Measurements from ENCODE around the gene CLIP2. TPM values are rescaled to one million over a fixed set of nuclear protein-coding genes. Genes with fewer than 3 reads are reported as not detected.

Gene CLIP2
- 21.6 and 22.5 TPM in 2 replicates for total RNA-seq (2021)
- long read RNA-seq, partial matches to known transcripts, result 3 of 11 reads
- long read RNA-seq, other reads (novel, unspliced or antisense), result 8 of 11 reads

DNA sequence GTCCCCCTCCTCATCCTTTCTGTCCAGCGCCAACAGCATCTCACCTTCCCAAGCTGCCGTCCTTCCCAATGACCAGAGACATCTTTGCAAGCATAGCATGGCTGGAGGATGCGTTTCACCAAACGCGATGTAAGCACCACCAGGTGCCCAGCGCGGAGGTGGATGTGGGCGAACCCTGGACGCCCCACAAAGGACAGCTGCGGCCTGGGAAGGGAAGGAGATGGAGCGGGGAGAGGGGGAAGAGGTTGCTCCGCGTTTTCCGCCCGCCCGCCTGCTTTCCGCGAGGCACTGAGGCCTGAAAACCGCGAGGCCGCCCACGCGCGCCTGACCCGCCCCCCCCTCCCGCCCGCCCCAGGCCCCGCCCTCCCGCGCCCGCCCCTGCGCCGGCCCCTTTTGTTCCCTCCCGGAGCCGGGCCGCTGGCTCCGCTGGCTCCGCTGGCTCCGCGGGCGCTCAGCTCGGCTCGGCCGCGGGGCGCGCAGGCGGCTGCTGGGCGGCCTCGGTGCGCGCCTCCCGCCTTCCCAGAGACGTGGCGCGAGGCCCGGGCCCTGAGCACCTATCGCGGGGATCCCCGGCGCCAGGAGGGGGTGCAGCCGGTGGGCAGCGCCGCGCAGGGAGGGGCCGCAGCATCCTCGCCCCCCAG, at the start of gene CLIP2:
Gene CLIP2, plus strand, starts transcription at position 390 of the 641 bp plus-strand sequence. CDS start 28,140 bp downstream, outside the sequence.
- Histone ChIP-seq H3K79me2 (ENCODE audit: insufficient read depth, low read length) (peaks cover 20% of the 10 kb centered on the region; the same call in 1 of the 2 replicates), H3K56ac (ENCODE audit: insufficient read length, low read depth, low read length) (no peak within 1 kb of the TSS), H3K18ac (ENCODE audit: insufficient read length, low read depth, low read length) (peak within 1 kb of the TSS; percentile 83), H3K9me3 (ENCODE audit: control insufficient read depth, low read depth, low read length) (no peaks in the 10 kb centered on the region), H3K23ac (ENCODE audit: insufficient read length, low read depth, low read length) (no peak within 1 kb of the TSS), H4K20me1 (ENCODE audit: control insufficient read depth, insufficient read depth, insufficient read length) (no peaks in the 10 kb centered on the region), H2BK120ac (ENCODE audit: low read depth, low read length, poor library complexity, severe bottlenecking) (no peak within 1 kb of the TSS), H2AFZ (ENCODE audit: low read length) (peak within 1 kb of the TSS; percentile 84), H3K4ac (ENCODE audit: low read depth, low read length) (no peak within 1 kb of the TSS), H3K27me3 (ENCODE audit: insufficient read depth, low read length) (no peaks in the 10 kb centered on the region), H3T11ph (ENCODE audit: low read length) (no peak within 1 kb of the TSS), H2BK20ac (ENCODE audit: low read depth, low read length, poor library complexity, severe bottlenecking) (no peak within 1 kb of the TSS), H3K79me1 (ENCODE audit: insufficient read depth, low read depth, low read length, poor library complexity, severe bottlenecking) (peaks cover 4% of the 10 kb centered on the region), H2BK15ac (ENCODE audit: low read depth, low read length) (no peak within 1 kb of the TSS), H3K14ac (ENCODE audit: insufficient read depth, low read length) (no peak within 1 kb of the TSS; the same call in none of the 2 replicates), H3K4me1 (ENCODE audit: insufficient read depth, low read length) (peaks cover 2% of the 10 kb centered on the region; the same call in 1 of the 2 replicates), H4K8ac (replicated peaks; ENCODE audit: insufficient read length, low read depth, low read length) (peak within 1 kb of the TSS; percentile 5), H2AK5ac (ENCODE audit: insufficient read length, low read length) (no peak within 1 kb of the TSS), H4K91ac (ENCODE audit: insufficient read length, low read depth, low read length) (no peak within 1 kb of the TSS), H2BK5ac (ENCODE audit: insufficient read length, low read length) (no peak within 1 kb of the TSS), H2BK12ac (ENCODE audit: insufficient read length, low read depth, low read length) (no peak within 1 kb of the TSS), H4K5ac (ENCODE audit: insufficient read length, low read depth, low read length) (peak within 1 kb of the TSS; percentile 44), H3K27ac (ENCODE audit: insufficient read length, low read depth, low read length) (no peak within 1 kb of the TSS), H3K23me2 (ENCODE audit: insufficient read length, low read depth, low read length, poor library complexity, severe bottlenecking) (peaks cover 12% of the 10 kb centered on the region), H3K4me2 (ENCODE audit: insufficient read depth, insufficient read length, low read length) (peak within 1 kb of the TSS; percentile 93), H3K9ac (ENCODE audit: extremely low read depth, insufficient read length, low read length) (peak within 1 kb of the TSS; percentile 71)
- peak; percentile 83 for DNase-seq
- no peaks in the 10 kb centered on the region for H3K9me3 Mint-ChIP-seq
- TF ChIP-seq, protein P1, sequence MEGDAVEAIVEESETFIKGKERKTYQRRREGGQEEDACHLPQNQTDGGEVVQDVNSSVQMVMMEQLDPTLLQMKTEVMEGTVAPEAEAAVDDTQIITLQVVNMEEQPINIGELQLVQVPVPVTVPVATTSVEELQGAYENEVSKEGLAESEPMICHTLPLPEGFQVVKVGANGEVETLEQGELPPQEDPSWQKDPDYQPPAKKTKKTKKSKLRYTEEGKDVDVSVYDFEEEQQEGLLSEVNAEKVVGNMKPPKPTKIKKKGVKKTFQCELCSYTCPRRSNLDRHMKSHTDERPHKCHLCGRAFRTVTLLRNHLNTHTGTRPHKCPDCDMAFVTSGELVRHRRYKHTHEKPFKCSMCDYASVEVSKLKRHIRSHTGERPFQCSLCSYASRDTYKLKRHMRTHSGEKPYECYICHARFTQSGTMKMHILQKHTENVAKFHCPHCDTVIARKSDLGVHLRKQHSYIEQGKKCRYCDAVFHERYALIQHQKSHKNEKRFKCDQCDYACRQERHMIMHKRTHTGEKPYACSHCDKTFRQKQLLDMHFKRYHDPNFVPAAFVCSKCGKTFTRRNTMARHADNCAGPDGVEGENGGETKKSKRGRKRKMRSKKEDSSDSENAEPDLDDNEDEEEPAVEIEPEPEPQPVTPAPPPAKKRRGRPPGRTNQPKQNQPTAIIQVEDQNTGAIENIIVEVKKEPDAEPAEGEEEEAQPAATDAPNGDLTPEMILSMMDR (conservative IDR thresholded peaks at IDR 0.05), result no peak
- no CpG with 5 or more reads among the region's 67 CpGs for WGBS (ENCODE audit: extremely low coverage, insufficient read length, low lambda C conversion rate)
- peak within 1 kb of the TSS in 2 of 3 experiments; percentile 70 to 95; a peak in 4 of 7 replicates for H3K27ac Mint-ChIP-seq
- H3K4me1 Mint-ChIP-seq, result peaks cover 37 to 45% of the 10 kb centered on the region in 2 experiments
- peak within 1 kb of the TSS; percentile 74 to 92 for H3K4me3 Mint-ChIP-seq
- peaks cover 36% of the 10 kb centered on the region for H3K27me3 Mint-ChIP-seq (ENCODE audit: low read depth)
- no peaks in the 10 kb centered on the region; a peak in 2 of 7 replicates for H3K36me3 Mint-ChIP-seq (ENCODE audit: insufficient read depth in 1 of 3, low read depth in 3 of 3)

Measured in H9 (cell line).